ENCODE results near the gene ADAMTS18. TPM values are rescaled to one million over a fixed set of nuclear protein-coding genes. Genes with fewer than 3 reads are reported as not detected.
A peak's percentile ranks its signal among the peaks of the same experiment; 100 is the strongest.

Gene ADAMTS18
- total and polyA plus RNA-seq, 2 donors (not counting 3 experiments of a cell fraction or from before 2014, with no cell fraction given): 18.4 to 27.5 TPM

GRCh38 chr16:77430787-77431585, 3.8 kb downstream of the ADAMTS18 start:
- no peaks in the 10 kb centered on the region for H3K9me3 ChIP-seq (replicated peaks; ENCODE audit: control insufficient read depth, insufficient read depth, low read length)
- H3K27me3 ChIP-seq (ENCODE audit: control insufficient read depth in 2 of 2, insufficient read depth in 2 of 2, low read length in 2 of 2): peaks cover 0 to 3% of the 10 kb centered on the region in 2 experiments
- CTCF ChIA-PET: interaction anchor here (0.7 to 11.3 kb wide), 11 partner anchors 9 to 572 kb away, joined by 3 to 366 read pairs (median 5); no protein-coding TSS in a partner anchor
- H3K9me1 ChIP-seq (replicated peaks; ENCODE audit: control insufficient read depth, extremely low read depth, insufficient read depth, low read length): no peaks in the 10 kb centered on the region
- FAIRE-seq (peak; percentile 81), DNase-seq (ENCODE audit: low read depth, low spot score) (peak; percentile 73)
- H3K9ac ChIP-seq (replicated peaks; ENCODE audit: extremely low read depth, insufficient read depth, low read length): no peak overlapping the region
- H3K4me3 ChIP-seq (replicated peaks in 1 of 3; ENCODE audit: insufficient read depth in 1 of 3, low read depth in 1 of 3, low read length in 3 of 3): peak overlapping the region; percentile 24 to 49 (median 49)
- dilution Hi-C loops (cut with MboI; ENCODE audit: extremely low pct_ligation_motif_present, low sequenced_read_pairs): no loop called here
- intact Hi-C loops (cut with micrococcal nuclease): no loop called here
- H3K4me2 ChIP-seq (ENCODE audit: insufficient read depth, low read length): peak overlapping the region; percentile 76
- H4K20me1 ChIP-seq (replicated peaks; ENCODE audit: control insufficient read depth, extremely low read depth, insufficient read depth, low read length): no peaks in the 10 kb centered on the region
- H2AFZ ChIP-seq (ENCODE audit: low read depth, low read length): peak overlapping the region; percentile 70
- BruUV-seq (replicated peaks): TSS peak; percentile 1
- H3K36me3 ChIP-seq (ENCODE audit: control insufficient read depth in 2 of 2, extremely low read depth in 1 of 2, insufficient read depth in 2 of 2, low read length in 2 of 2): no peaks in the 10 kb centered on the region
- H3K79me2 ChIP-seq (ENCODE audit: control insufficient read depth, insufficient read depth, low read length): peaks cover 57% of the 10 kb centered on the region
- TF ChIP-seq JUN (IDR thresholded peaks at IDR 0.05; ENCODE audit: borderline replicate concordance, insufficient read depth, insufficient read length, low read depth) (no peak), CTCF (IDR thresholded peaks at IDR 0.05; ENCODE audit: extremely low read depth in 1 of 2, insufficient read depth in 1 of 2, low read depth in 1 of 2, low read length in 2 of 2) (no peak), FOS (IDR thresholded peaks at IDR 0.05; ENCODE audit: borderline replicate concordance, insufficient read depth, low read length) (no peak), POLR2A (IDR thresholded peaks at IDR 0.05; ENCODE audit: low read depth, low read length) (no peak), EZH2 (IDR thresholded peaks at IDR 0.05; ENCODE audit: borderline replicate concordance, low read depth, low read length, severe bottlenecking) (no peak), MYC (IDR thresholded peaks at IDR 0.05; ENCODE audit: low read depth, low read length) (no peak), POLR2AphosphoS5 (IDR thresholded peaks at IDR 0.05; ENCODE audit: insufficient read depth, low read depth, low read length) (no peak), GATA2 (IDR thresholded peaks at IDR 0.05; ENCODE audit: insufficient read depth, insufficient read length, low read depth, low read length) (no peak)
- TF ChIP-seq, protein P1, sequence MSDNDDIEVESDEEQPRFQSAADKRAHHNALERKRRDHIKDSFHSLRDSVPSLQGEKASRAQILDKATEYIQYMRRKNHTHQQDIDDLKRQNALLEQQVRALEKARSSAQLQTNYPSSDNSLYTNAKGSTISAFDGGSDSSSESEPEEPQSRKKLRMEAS (IDR thresholded peaks at IDR 0.05; ENCODE audit: insufficient read depth, insufficient read length): no peak
- H3K4me1 ChIP-seq (ENCODE audit: control insufficient read depth, extremely low read depth, insufficient read depth, low read length): peaks cover 27% of the 10 kb centered on the region
- POLR2A ChIA-PET: interaction anchor here (1.6 kb wide), 1 partner anchor 145 kb away, joined by 6 read pairs; no protein-coding TSS in a partner anchor
- H3K27ac ChIP-seq (ENCODE audit: insufficient read depth, low read depth, low read length): no peak overlapping the region
